ENCODE results near the gene SLC22A14. TPM values are rescaled to one million over a fixed set of nuclear protein-coding genes. Genes with fewer than 3 reads are reported as not detected.

The SLC22A14 gene
- total and polyA plus RNA-seq, 10 of the 15 experiments (the other 5 are each of a cell fraction or from before 2014, with no cell fraction given), result not detected

DNA sequence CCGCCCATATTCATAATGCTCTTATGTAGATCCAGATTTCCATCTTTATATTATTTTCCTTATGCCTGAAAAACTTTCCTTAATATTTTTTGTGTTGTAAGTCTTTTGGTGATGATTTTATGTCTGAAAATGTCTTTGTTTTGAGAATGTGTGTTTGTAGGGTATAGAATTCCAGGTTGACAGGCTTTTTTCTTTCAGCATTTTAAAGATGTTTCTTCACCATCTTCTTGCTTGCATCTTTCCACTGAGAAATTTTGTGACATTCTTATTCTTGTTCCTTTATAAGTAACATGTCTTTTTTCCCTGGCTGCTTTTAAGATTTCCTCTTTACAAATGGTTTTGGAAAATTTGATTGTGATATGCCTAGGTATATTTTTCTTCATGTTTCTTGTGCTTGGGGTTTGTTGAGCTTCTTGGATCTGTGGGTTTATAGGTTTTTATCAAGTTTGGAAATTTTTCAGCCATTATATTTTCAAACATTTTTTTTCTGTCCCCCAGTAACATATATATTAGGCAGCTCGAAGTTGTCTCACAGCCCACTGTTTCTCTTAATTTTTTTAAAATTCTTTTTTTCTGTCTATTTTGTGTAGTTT, 43.6 kb upstream of the SLC22A14 start:
- no peak for FAIRE-seq
- H3K9ac ChIP-seq (ENCODE audit: control insufficient read depth, insufficient read depth, low read length), result no peak overlapping the region
- peaks cover 2 to 25% of the 10 kb centered on the region in 2 experiments for H3K36me3 ChIP-seq (ENCODE audit: control insufficient read depth in 2 of 2, insufficient read depth in 2 of 2, low read length in 1 of 2)
- RAD21 ChIA-PET (ENCODE audit: unreplicated experiment), result interaction anchor here (1.7 kb wide), 1 partner anchor 101 kb away, joined by 3 read pairs; the partner anchor contains the start of gene ACAA1
- SMC1A ChIA-PET (ENCODE audit: uncharacterized antibody, unreplicated experiment), result interaction anchor here (0.9 to 1.8 kb wide), 6 partner anchors 9 to 108 kb away, joined by 3 to 5 read pairs (median 4); no protein-coding TSS in a partner anchor
- H3K27ac ChIP-seq (ENCODE audit: control insufficient read depth, insufficient read depth), result no peak overlapping the region
- H3K4me3 ChIP-seq, result no peak overlapping the region
- H4K20me1 ChIP-seq (ENCODE audit: control insufficient read depth, insufficient read depth), result no peaks in the 10 kb centered on the region
- WGBS (ENCODE audit: insufficient coverage, insufficient replicate concordance, low lambda C conversion rate, missing lambda C conversion rate), result 100% methylated on average over 2 of the region's 2 CpGs
- intact Hi-C loops (cut with micrococcal nuclease; ENCODE audit: unreplicated experiment) (loop anchor here (5.0 kb wide), 1 partner anchor 121 kb away; no protein-coding TSS in a partner anchor), in situ Hi-C loops (cut with MboI) (no loop called here)
- no TSS peak for BruUV-seq (replicated peaks)
- no peak overlapping the region for H3K4me2 ChIP-seq (ENCODE audit: control insufficient read depth, insufficient read depth)
- no peak for DNase-seq (ENCODE audit: low read depth, low spot score)
- peaks cover 5% of the 10 kb centered on the region; the same call in 2 of the 3 replicates for H3K9me3 ChIP-seq (replicated peaks; ENCODE audit: control insufficient read depth, insufficient read depth, low read length)
- no peaks in the 10 kb centered on the region for H3K79me2 ChIP-seq (ENCODE audit: control insufficient read depth, insufficient read depth, low read length)
- H3K27me3 ChIP-seq (replicated peaks in 1 of 2; ENCODE audit: control insufficient read depth in 2 of 2, insufficient read depth in 2 of 2, low read length in 1 of 2), result no peaks in the 10 kb centered on the region
- H2AFZ ChIP-seq (ENCODE audit: control insufficient read depth, low read depth, low read length), result no peak overlapping the region
- no peaks in the 10 kb centered on the region for H3K4me1 ChIP-seq (ENCODE audit: control insufficient read depth, insufficient read depth, low read length)
- TF ChIP-seq ETV6 (conservative IDR thresholded peaks at IDR 0.05 in 1 of 2, IDR thresholded peaks at IDR 0.05 in 1 of 2; ENCODE audit: borderline replicate concordance in 1 of 2, low read depth in 1 of 2) (no peak), EGR1 (IDR thresholded peaks at IDR 0.05; ENCODE audit: borderline replicate concordance in 1 of 2, low read depth in 2 of 2, low read length in 2 of 2) (no peak), SIN3A (IDR thresholded peaks at IDR 0.05; ENCODE audit: low read depth, low read length) (no peak), STAT1 (conservative IDR thresholded peaks at IDR 0.05) (no peak), ZNF384 (IDR thresholded peaks at IDR 0.05; ENCODE audit: borderline replicate concordance, low read depth, low read length) (no peak), SREBF2 (IDR thresholded peaks at IDR 0.05; ENCODE audit: low read length) (no peak), ZSCAN29 (IDR thresholded peaks at IDR 0.05) (no peak), NR2C1 (IDR thresholded peaks at IDR 0.05) (no peak), SREBF1 (IDR thresholded peaks at IDR 0.05; ENCODE audit: low read length) (no peak), POLR2AphosphoS5 (IDR thresholded peaks at IDR 0.05; ENCODE audit: low read length) (no peak), WRNIP1 (IDR thresholded peaks at IDR 0.05; ENCODE audit: borderline replicate concordance, low read depth, low read length) (no peak), YY1 (IDR thresholded peaks at IDR 0.05; ENCODE audit: low read depth, low read length) (no peak), NFYA (IDR thresholded peaks at IDR 0.05; ENCODE audit: borderline replicate concordance, low read depth, low read length) (no peak)
- TF ChIP-seq, protein P1, sequence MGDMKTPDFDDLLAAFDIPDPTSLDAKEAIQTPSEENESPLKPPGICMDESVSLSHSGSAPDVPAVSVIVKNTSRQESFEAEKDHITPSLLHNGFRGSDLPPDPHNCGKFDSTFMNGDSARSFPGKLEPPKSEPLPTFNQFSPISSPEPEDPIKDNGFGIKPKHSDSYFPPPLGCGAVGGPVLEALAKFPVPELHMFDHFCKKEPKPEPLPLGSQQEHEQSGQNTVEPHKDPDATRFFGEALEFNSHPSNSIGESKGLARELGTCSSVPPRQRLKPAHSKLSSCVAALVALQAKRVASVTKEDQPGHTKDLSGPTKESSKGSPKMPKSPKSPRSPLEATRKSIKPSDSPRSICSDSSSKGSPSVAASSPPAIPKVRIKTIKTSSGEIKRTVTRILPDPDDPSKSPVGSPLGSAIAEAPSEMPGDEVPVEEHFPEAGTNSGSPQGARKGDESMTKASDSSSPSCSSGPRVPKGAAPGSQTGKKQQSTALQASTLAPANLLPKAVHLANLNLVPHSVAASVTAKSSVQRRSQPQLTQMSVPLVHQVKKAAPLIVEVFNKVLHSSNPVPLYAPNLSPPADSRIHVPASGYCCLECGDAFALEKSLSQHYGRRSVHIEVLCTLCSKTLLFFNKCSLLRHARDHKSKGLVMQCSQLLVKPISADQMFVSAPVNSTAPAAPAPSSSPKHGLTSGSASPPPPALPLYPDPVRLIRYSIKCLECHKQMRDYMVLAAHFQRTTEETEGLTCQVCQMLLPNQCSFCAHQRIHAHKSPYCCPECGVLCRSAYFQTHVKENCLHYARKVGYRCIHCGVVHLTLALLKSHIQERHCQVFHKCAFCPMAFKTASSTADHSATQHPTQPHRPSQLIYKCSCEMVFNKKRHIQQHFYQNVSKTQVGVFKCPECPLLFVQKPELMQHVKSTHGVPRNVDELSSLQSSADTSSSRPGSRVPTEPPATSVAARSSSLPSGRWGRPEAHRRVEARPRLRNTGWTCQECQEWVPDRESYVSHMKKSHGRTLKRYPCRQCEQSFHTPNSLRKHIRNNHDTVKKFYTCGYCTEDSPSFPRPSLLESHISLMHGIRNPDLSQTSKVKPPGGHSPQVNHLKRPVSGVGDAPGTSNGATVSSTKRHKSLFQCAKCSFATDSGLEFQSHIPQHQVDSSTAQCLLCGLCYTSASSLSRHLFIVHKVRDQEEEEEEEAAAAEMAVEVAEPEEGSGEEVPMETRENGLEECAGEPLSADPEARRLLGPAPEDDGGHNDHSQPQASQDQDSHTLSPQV (IDR thresholded peaks at IDR 0.05), result no peak
- TF ChIP-seq, protein P2, sequence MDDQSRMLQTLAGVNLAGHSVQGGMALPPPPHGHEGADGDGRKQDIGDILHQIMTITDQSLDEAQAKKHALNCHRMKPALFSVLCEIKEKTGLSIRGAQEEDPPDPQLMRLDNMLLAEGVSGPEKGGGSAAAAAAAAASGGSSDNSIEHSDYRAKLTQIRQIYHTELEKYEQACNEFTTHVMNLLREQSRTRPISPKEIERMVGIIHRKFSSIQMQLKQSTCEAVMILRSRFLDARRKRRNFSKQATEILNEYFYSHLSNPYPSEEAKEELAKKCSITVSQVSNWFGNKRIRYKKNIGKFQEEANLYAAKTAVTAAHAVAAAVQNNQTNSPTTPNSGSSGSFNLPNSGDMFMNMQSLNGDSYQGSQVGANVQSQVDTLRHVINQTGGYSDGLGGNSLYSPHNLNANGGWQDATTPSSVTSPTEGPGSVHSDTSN (IDR thresholded peaks at IDR 0.05; ENCODE audit: insufficient replicate concordance, low read depth, low read length), result no peak
- POLR2A ChIA-PET, result interaction anchor here (2.0 kb wide), 1 partner anchor 9 kb away, joined by 6 read pairs; no protein-coding TSS in a partner anchor
- no peak for ATAC-seq
- CTCF ChIA-PET, result interaction anchor here (0.7 to 1.9 kb wide), 4 partner anchors 10 to 107 kb away, joined by 3 to 9 read pairs (median 6); no protein-coding TSS in a partner anchor
